SH-SY5Y (cell line): Measurements from ENCODE around the gene DISC1.

Source experiments
- GATA2 ChIP-seq: IDR thresholded peaks from 2 replicates; pipeline ENCODE4 v1.6.1; 2011; ENCODE audit warnings: mild to moderate bottlenecking, low read depth, low read length
- GATA3 ChIP-seq: IDR thresholded peaks from 2 replicates; pipeline ENCODE4 v1.6.1; 2011; ENCODE audit warnings: low read depth, mild to moderate bottlenecking, low read length, moderate library complexity

DNA sequence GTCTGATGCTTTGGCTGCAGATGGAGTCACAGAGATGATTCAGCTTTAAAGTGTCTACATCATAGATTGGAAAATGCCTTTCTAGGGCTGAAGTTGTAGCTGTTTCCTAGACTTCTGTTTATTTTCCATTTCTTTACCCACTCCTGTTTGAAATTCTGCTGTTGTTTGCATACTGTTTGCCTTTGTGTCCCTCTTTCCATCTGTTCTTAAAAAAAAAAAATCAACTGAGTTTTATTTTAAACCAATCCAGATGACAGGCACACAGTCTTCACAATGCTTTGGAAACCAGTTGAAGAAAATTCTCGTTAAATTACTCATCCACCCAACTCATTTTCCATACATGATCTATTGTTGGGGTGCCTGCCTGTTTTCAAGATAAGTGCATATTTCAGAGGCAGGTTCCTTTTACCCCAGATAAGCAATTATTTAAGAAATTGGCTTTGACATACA, 245.9 kb downstream of the DISC1 start:
- TF ChIP-seq GATA2 = no peak
- no peak for TF ChIP-seq GATA3
